ENCODE data around the gene VPS13D. TPM values are rescaled to one million over a fixed set of nuclear protein-coding genes. Genes with fewer than 3 reads are reported as not detected.

The VPS13D gene
- total RNA-seq, 4 donors from 2014 or later: 60.9 to 91.6 (median 71.6) TPM

DNA sequence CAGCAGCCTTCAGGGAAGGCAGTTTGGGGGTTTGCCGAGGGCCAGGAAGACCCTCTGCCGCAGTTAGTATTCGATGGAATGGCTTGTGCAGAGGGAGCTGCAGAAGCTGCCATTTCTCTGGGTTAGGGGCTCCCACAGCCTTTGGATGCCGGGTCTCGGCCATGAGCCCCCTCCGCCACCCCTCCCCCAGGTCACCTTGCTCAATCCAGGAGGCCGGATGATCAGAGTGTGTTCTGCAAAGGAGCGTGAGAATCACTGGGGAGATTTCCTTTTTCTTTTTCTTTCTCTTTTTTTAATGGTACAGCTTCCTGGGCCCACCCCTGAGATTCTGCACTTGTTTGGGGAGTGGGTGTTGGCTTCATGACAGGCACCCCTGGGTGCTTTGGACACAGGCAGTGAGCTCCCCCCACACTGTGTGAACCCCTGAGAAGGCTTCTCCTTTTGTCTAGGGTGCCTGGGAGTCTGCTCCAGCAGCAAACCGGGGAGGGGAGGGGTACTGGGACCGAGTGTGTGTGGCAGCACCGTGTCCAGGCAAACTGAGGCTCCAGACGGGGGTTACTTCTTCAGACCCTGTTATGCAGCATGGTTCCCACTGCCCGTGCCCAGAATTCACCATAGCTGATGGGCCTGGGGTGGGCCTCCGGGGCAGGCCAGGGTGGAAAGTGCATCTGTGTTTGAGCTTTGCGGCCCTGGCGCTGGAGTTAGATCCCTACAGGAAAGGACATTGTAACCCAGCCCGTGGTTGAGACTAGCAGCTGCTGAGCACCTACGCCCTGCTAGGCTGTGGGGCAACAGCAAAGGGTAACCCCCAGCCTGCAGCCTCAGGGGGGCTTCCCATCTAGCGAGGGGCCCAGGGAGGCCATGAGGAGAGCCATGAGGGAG lies 44.6 kb upstream of the VPS13D start:
- ATAC-seq: peak in 1 of 2 donors; percentile 60
- peaks cover 41 to 58% of the 10 kb centered on the region in 2 donors for H3K4me1 ChIP-seq
- TF ChIP-seq, protein P1, sequence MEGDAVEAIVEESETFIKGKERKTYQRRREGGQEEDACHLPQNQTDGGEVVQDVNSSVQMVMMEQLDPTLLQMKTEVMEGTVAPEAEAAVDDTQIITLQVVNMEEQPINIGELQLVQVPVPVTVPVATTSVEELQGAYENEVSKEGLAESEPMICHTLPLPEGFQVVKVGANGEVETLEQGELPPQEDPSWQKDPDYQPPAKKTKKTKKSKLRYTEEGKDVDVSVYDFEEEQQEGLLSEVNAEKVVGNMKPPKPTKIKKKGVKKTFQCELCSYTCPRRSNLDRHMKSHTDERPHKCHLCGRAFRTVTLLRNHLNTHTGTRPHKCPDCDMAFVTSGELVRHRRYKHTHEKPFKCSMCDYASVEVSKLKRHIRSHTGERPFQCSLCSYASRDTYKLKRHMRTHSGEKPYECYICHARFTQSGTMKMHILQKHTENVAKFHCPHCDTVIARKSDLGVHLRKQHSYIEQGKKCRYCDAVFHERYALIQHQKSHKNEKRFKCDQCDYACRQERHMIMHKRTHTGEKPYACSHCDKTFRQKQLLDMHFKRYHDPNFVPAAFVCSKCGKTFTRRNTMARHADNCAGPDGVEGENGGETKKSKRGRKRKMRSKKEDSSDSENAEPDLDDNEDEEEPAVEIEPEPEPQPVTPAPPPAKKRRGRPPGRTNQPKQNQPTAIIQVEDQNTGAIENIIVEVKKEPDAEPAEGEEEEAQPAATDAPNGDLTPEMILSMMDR (IDR thresholded peaks at IDR 0.05 in 4 of 5, conservative IDR thresholded peaks at IDR 0.05 in 1 of 5): no peak
- TF ChIP-seq POLR2A (IDR thresholded peaks at IDR 0.05): no peak
- intact Hi-C loops (cut with DNase I; ENCODE audit: low total_unique reads) (loop anchor here (5.0 kb wide), 2 partner anchors 43 to 58 kb away; no protein-coding TSS in a partner anchor), in situ Hi-C loops (cut with MboI; ENCODE audit: low sequenced_read_pairs in 4 of 4) (no loop called here)
- no peaks in the 10 kb centered on the region for H3K36me3 ChIP-seq
- peaks cover 0 to 4% (median 0%) of the 10 kb centered on the region in 3 donors for H3K27me3 ChIP-seq
- H3K27ac ChIP-seq: peak overlapping the region; percentile 74 to 88 (median 86)
- H3K9me3 ChIP-seq: no peaks in the 10 kb centered on the region
- H3K4me3 ChIP-seq: peak overlapping the region; percentile 13 to 48 (median 27)
- DNase-seq: peak in 1 of 2 donors; percentile 67

DNA sequence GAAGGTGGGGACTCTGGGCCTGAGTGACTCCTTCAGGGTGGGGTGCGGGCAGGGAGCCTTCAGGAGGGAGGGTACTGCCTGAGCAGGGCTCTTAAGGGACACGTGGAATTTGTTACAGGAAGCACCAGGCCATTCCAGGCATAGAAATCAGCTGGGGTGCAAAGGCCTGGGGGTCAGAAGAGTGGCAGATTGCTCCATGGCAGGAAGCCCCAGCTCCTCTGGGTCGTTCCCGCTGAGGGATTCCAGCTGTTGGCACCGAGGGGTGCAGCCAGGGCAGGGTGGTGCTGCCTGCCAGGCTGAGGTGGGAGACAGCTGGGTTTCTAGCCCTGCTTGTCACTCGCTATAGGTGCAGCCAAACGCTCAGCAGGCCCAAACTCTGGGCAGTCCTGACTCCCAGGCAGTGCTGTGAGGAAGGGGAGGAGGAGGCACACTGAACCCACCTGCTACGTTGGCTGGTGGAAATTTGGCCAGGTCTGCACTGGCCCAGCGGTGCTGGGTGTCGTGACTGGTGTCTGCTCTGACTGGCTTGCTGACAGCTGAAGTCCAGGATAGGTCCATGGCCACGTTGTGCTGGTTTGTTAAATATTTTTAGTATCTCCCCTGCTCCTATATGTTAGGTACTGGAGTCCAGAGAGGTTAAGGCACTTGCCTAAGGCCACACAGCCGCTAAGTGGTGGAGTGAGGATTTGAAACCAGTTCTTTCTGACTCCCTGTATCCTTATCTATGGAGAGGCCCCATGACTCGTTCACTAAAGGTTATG lies 43.7 kb upstream of the VPS13D start:
- Histone ChIP-seq H3K36me3 (no peaks in the 10 kb centered on the region), H3K4me3 (peak overlapping the region in 1 of 4 donors; percentile 48)

DNA sequence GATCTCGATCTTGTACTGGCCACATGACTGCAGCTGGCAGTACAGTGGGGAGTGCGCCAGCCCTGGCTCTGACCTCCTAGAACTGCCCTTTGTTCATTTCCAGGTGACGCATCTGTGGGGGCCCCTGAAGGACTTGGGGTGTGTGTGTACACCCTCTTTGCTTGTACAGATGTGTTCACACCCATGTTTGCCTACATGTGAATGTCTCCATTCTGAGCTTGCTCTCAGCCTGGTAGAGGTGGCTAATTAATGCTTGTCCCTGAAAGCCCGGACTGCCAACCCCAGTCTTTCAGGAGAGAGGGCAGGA lies 43.2 kb upstream of the VPS13D start:
- in situ Hi-C loops (cut with MboI; ENCODE audit: low sequenced_read_pairs in 4 of 4) (no loop called here), intact Hi-C loops (cut with DNase I; ENCODE audit: low total_unique reads) (loop anchor here (5.0 kb wide), 2 partner anchors 44 to 59 kb away; no protein-coding TSS in a partner anchor)
- TF ChIP-seq, protein P1 (IDR thresholded peaks at IDR 0.05 in 4 of 5, conservative IDR thresholded peaks at IDR 0.05 in 1 of 5): no peak
- no peak for TF ChIP-seq POLR2A (IDR thresholded peaks at IDR 0.05)
- no peaks in the 10 kb centered on the region for H3K9me3 ChIP-seq
- ATAC-seq: no peak
- DNase-seq: no peak
- no peak overlapping the region for H3K4me3 ChIP-seq
- H3K27me3 ChIP-seq: peaks cover 0 to 4% (median 0%) of the 10 kb centered on the region in 3 donors
- peaks cover 0 to 4% of the 10 kb centered on the region in 2 donors for H3K36me3 ChIP-seq
- peak overlapping the region in 3 of 4 donors; percentile 74 to 88 (median 85) for H3K27ac ChIP-seq
- peaks cover 35 to 51% of the 10 kb centered on the region in 2 donors for H3K4me1 ChIP-seq

More for the DNA sequence above, 43.7 kb upstream of the VPS13D start:
- intact Hi-C loops (cut with DNase I; ENCODE audit: low total_unique reads) (loop anchor here (5.0 kb wide), 2 partner anchors 44 to 59 kb away; no protein-coding TSS in a partner anchor), in situ Hi-C loops (cut with MboI; ENCODE audit: low sequenced_read_pairs in 4 of 4) (no loop called here)
- H3K9me3 ChIP-seq: no peaks in the 10 kb centered on the region
- DNase-seq (peak in 1 of 2 donors; percentile 54), ATAC-seq (peak in 1 of 2 donors; percentile 48)
- no peak for TF ChIP-seq POLR2A (IDR thresholded peaks at IDR 0.05)
- TF ChIP-seq, protein P1 (IDR thresholded peaks at IDR 0.05 in 4 of 5, conservative IDR thresholded peaks at IDR 0.05 in 1 of 5): no peak
- peaks cover 0 to 4% (median 0%) of the 10 kb centered on the region in 3 donors for H3K27me3 ChIP-seq
- H3K4me1 ChIP-seq: peaks cover 35 to 51% of the 10 kb centered on the region in 2 donors
- peak overlapping the region; percentile 74 to 88 (median 86) for H3K27ac ChIP-seq

DNA sequence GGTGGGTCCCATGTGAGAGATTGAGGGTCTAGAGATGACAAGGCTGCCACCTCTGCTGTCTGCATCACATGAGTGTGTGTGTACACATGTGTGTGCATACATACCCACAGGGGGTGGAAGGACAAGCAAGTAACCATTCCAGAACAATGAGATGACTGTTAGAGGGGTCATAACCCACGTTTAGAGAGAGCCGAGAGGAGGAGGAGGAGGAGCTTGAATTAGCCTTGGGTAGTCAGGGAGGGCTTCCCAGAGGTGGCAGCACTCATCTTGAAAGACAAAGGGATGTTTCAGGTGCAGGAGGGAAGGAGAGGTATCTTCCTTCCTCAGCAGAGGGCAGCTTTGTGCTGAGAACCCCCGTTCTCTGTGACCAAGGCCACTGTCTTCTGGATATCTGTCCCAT lies 41.7 kb upstream of the VPS13D start:
- H3K27ac ChIP-seq: peak overlapping the region in 2 of 4 donors; percentile 11 to 85
- peaks cover 0 to 4% (median 0%) of the 10 kb centered on the region in 3 donors for H3K27me3 ChIP-seq
- TF ChIP-seq POLR2A (IDR thresholded peaks at IDR 0.05): no peak
- TF ChIP-seq, protein P1 (IDR thresholded peaks at IDR 0.05 in 4 of 5, conservative IDR thresholded peaks at IDR 0.05 in 1 of 5): no peak
- peaks cover 0 to 13% of the 10 kb centered on the region in 2 donors for H3K36me3 ChIP-seq
- in situ Hi-C loops (cut with MboI; ENCODE audit: low sequenced_read_pairs in 4 of 4) (no loop called here), intact Hi-C loops (cut with DNase I; ENCODE audit: low total_unique reads) (loop anchor here (5.0 kb wide), 2 partner anchors 46 to 61 kb away; no protein-coding TSS in a partner anchor)
- no peaks in the 10 kb centered on the region for H3K9me3 ChIP-seq
- H3K4me1 ChIP-seq: peaks cover 35 to 47% of the 10 kb centered on the region in 2 donors
- no peak for DNase-seq
- no peak overlapping the region for H3K4me3 ChIP-seq
- ATAC-seq: no peak
